Psoas muscle (tissue), 8 donors: ENCODE measurements around the gene PRMT2. TPM values are rescaled to one million over a fixed set of nuclear protein-coding genes. Genes with fewer than 3 reads are reported as not detected.
"Not testable (repeated sequence)": the region's sequence is repeated elsewhere in the genome, so short reads cannot be mapped to it uniquely, and the experiment has no call there.

Source experiments
- ATAC-seq, 4 donors: fragments of 200-7000 bp; cut with Tn5 transposase; one replicate each; pipeline ENCODE4 v1.9.1; 2020; ENCODE audit warnings: moderate library complexity in 3 of 4, mild to moderate bottlenecking in 2 of 4
- DNase-seq, 2 donors: peaks; one replicate each; pipeline ENCODE4 v3.0.0-alpha.2; 2020
- H3K27ac ChIP-seq: fragments of 200-600 bp; one replicate; pipeline ENCODE4 v1.8.0; 2022
- H3K27me3 ChIP-seq, 3 donors: fragments of 200-600 bp in 1 of 3; one replicate each; pipeline versions ENCODE4 v1.6.1 to v1.8.0; 2013 to 2022; ENCODE audit warnings: low read length in 2 of 3, mild to moderate bottlenecking in 2 of 3, moderate library complexity in 1 of 3; ENCODE audit not compliant: insufficient read depth in 3 of 3
- H3K36me3 ChIP-seq, 2 donors: fragments of 200-600 bp in 1 of 2; one replicate each; pipeline versions ENCODE4 v1.6.1 to v1.8.0; 2013 to 2022; ENCODE audit warnings: low read depth in 1 of 2, mild to moderate bottlenecking in 1 of 2, moderate library complexity in 1 of 2; ENCODE audit not compliant: insufficient read depth in 1 of 2
- H3K4me1 ChIP-seq: fragments of 200-600 bp; one replicate; pipeline ENCODE4 v1.8.0; 2022
- H3K4me3 ChIP-seq: fragments of 200-600 bp; one replicate; pipeline ENCODE4 v1.8.0; 2022; ENCODE audit warnings: mild to moderate bottlenecking
- H3K9me3 ChIP-seq: fragments of 200-600 bp; one replicate; pipeline ENCODE4 v1.8.0; 2022
- WGBS, 3 donors: extraction: QIAGEN DNeasy Blood & Tissue Kit; methylation state at CpG; one replicate each; pipeline versions ENCODE4 v1.1.6 to v1.1.7; 2013; 5-methylcytosine and 5-hydroxymethylcytosine counted together
- intact Hi-C, 2 donors: fragments of 100-400 bp; cut with DNase I; formaldehyde crosslinking; loops; one replicate each; pipeline versions ENCODE4 v1.11.0 to v1.14.2; 2022
- polyA plus RNA-seq, 3 donors: library from polyadenylated mRNA; stranded (reverse); fragments of 200-250 nt; gene quantifications; one replicate each; pipeline ENCODE4 v1.2.3, GENCODE V29; 2013
- total RNA-seq, 4 donors: library from RNA; stranded (reverse); fragmentation: NEBNext Ultra II Directional in 2 of 4; extraction: Animal tissue kit (Norgen Biotek cat#: 25700) in 2 of 4; gene quantifications; one replicate each; pipeline versions ENCODE4 v1.2.1 to v1.2.4, GENCODE V29; 2021 to 2023
- TF ChIP-seq, protein P1 (sequence below): fragments of 200-600 bp; IDR thresholded peaks from one replicate; pipeline ENCODE4 v1.8.0; 2022; ENCODE audit warnings: antibody characterized with exemption
- donor health status: healthy with polysubstance abuse.
- donor health status: DM: no; HTN: no; CAD: no; lungs with moderate emphysema.
- donor health status: Bipolar disorder and iron deficiency.
- donor health status: healthy.
- donor health status: DM: yes; HTN: yes; CAD: no.
- donor health status: DM: no; HTN: no; CAD: no.
- donor health status: DM: no; HTN: no; CAD: no.
- donor health status: DM: yes; HTN: yes; CAD: no.

The PRMT2 gene
- total and polyA plus RNA-seq, 7 donors, result 15.4 to 41.5 (median 28.5) TPM

GRCh38 chr21:46666941-46667740 lies 31.7 kb downstream of the PRMT2 start:
- intact Hi-C loops, result no loop called here
- TF ChIP-seq, protein P1, sequence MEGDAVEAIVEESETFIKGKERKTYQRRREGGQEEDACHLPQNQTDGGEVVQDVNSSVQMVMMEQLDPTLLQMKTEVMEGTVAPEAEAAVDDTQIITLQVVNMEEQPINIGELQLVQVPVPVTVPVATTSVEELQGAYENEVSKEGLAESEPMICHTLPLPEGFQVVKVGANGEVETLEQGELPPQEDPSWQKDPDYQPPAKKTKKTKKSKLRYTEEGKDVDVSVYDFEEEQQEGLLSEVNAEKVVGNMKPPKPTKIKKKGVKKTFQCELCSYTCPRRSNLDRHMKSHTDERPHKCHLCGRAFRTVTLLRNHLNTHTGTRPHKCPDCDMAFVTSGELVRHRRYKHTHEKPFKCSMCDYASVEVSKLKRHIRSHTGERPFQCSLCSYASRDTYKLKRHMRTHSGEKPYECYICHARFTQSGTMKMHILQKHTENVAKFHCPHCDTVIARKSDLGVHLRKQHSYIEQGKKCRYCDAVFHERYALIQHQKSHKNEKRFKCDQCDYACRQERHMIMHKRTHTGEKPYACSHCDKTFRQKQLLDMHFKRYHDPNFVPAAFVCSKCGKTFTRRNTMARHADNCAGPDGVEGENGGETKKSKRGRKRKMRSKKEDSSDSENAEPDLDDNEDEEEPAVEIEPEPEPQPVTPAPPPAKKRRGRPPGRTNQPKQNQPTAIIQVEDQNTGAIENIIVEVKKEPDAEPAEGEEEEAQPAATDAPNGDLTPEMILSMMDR, result no peak
- H3K4me1 ChIP-seq, result peaks cover 12% of the 10 kb centered on the region
- ATAC-seq (no peak), DNase-seq (peak in 1 of 2 donors; percentile 44)
- peak overlapping the region; percentile 49 for H3K4me3 ChIP-seq
- H3K27ac ChIP-seq, result no peak overlapping the region
- 9 to 12% (median 10%) methylated on average over 46 to 53 of the region's 53 CpGs for WGBS, 3 donors
- H3K27me3 ChIP-seq, result peaks cover 0 to 48% (median 11%) of the 10 kb centered on the region in 3 donors
- peaks cover 4% of the 10 kb centered on the region for H3K9me3 ChIP-seq
- peaks cover 0 to 14% of the 10 kb centered on the region in 2 donors for H3K36me3 ChIP-seq

GRCh38 chr21:46667741-46668380 lies 32.4 kb downstream of the PRMT2 start:
- DNase-seq, result peak in 1 of 2 donors; percentile 39
- ATAC-seq, result no peak
- WGBS, 3 donors, result 1% methylated on average over 46 to 53 of the region's 53 CpGs

DNA sequence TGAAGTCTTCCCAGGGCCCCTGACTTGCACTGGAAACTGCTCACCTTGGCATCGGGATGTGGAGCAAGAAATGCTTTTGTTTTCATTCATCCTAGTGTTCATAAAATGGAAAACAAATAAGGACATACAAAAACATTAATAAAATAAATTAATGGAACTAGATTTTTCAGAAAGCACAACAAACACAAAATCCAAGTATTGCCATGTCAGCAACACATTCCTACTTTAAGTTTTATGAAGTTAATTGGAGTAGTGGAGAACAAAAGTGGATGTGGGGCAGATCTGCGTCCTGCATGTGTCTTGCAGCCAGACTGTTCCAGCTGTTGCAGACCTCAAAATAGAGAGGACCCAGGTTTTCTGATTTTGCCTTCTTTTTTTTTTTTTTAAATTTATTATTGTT lies 32.9 kb downstream of the PRMT2 start:
- peaks cover 12% of the 10 kb centered on the region for H3K4me1 ChIP-seq
- H3K9me3 ChIP-seq, result peaks cover 4% of the 10 kb centered on the region
- intact Hi-C loops, result no loop called here
- H3K27ac ChIP-seq, result no peak overlapping the region
- H3K27me3 ChIP-seq, result peaks cover 0 to 48% (median 11%) of the 10 kb centered on the region in 3 donors
- TF ChIP-seq, protein P1, result no peak
- H3K36me3 ChIP-seq, result peaks cover 0 to 14% of the 10 kb centered on the region in 2 donors
- ATAC-seq (no peak), DNase-seq (no peak)
- no peak overlapping the region for H3K4me3 ChIP-seq
- 51 to 67% (median 58%) methylated on average over 2 of the region's 2 CpGs for WGBS, 3 donors

More at GRCh38 chr21:46667741-46668380, 32.4 kb downstream of the PRMT2 start:
- H3K4me3 ChIP-seq, result peak overlapping the region; percentile 49
- peaks cover 12% of the 10 kb centered on the region for H3K4me1 ChIP-seq
- TF ChIP-seq, protein P1, result no peak
- peaks cover 4% of the 10 kb centered on the region for H3K9me3 ChIP-seq
- peaks cover 0 to 14% of the 10 kb centered on the region in 2 donors for H3K36me3 ChIP-seq
- H3K27me3 ChIP-seq, result peaks cover 0 to 48% (median 11%) of the 10 kb centered on the region in 3 donors
- no peak overlapping the region for H3K27ac ChIP-seq
- intact Hi-C loops, result no loop called here

DNA sequence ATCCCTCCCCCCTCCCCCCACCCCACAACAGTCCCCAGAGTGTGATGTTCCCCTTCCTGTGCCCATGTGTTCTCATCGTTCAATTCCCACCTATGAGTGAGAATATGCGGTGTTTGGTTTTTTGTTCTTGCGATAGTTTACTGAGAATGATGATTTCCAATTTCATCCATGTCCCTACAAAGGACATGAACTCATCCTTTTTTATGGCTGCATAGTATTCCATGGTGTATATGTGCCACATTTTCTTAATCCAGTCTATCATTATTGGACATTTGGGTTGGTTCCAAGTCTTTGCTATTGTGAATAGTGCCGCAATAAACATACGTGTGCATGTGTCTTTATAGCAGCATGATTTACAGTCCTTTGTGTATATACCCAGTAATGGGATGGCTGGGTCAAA lies 33.4 kb downstream of the PRMT2 start:
- Histone ChIP-seq H3K27me3 (peaks cover 0 to 48% (median 11%) of the 10 kb centered on the region in 3 donors), H3K36me3 (peaks cover 0 to 13% of the 10 kb centered on the region in 2 donors), H3K4me1 (peaks cover 12% of the 10 kb centered on the region)
- WGBS, 3 donors, result 90 to 100% (median 92%) methylated on average over 2 to 3 of the region's 5 CpGs
- intact Hi-C loops, ATAC-seq, H3K27ac ChIP-seq, DNase-seq, H3K9me3 ChIP-seq, H3K4me3 ChIP-seq: not testable (repeated sequence)

DNA sequence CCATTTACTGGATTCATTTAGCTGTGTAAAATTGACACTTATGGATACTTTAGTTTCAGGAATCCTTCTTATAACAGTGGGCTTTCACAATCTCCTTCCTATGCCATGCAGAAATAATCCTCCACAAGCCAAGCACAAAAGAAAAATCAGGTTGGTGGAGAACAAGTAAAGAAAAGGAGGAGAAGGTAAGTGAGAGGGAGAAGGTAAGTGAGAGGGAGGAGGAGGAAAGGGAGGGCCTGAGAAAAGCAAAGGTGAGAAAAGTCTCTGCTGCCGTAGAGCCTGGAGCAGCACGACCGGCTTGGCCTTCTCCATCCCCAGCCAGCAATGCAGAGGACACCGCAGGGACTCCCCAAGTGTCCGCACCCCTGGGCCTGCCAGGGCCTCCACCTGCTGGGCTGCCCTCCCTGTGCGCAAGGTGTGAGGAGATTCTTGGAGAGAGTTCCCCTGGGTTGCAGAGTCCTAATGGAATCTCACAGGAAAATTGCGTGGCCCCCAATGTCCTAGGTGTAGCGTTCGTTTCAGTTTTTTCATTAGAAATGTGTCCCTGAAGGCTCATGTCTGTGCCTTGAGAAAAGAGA lies 39.0 kb downstream of the PRMT2 start:
- TF ChIP-seq, protein P1, result no peak
- no peaks in the 10 kb centered on the region for H3K4me1 ChIP-seq
- H3K4me3 ChIP-seq, result no peak overlapping the region
- intact Hi-C loops, result no loop called here
- no peaks in the 10 kb centered on the region for H3K9me3 ChIP-seq
- DNase-seq (no peak), ATAC-seq (no peak)
- 82 to 86% (median 83%) methylated on average over 9 of the region's 9 CpGs for WGBS, 3 donors
- peaks cover 0 to 19% (median 0%) of the 10 kb centered on the region in 3 donors for H3K27me3 ChIP-seq
- no peaks in the 10 kb centered on the region for H3K36me3 ChIP-seq
- H3K27ac ChIP-seq, result no peak overlapping the region
